Astrocyte of the spinal cord (primary cell): Measurements from ENCODE around the gene IFI30.
A peak's percentile ranks its signal among the peaks of the same experiment; 100 is the strongest.

Source experiments
- DNase-seq: peaks from one replicate; pipeline ENCODE4 v3.0.0; 2011; ENCODE audit warnings: low read depth, low spot score
- H3K4me3 ChIP-seq: 2 replicates; pipeline ENCODE4 v1.5.1; 2011; ENCODE audit warnings: low read depth, mild to moderate bottlenecking, low read length, moderate library complexity
- CTCF ChIP-seq: IDR thresholded peaks from 2 replicates; pipeline ENCODE4 v1.5.1; 2012; ENCODE audit warnings: low read depth, mild to moderate bottlenecking, low read length, inconsistent platforms
- in situ Hi-C: cut with HindIII; loops from 2 replicates; pipeline ENCODE4 v1.10.0; 2017; ENCODE audit warnings: low sequenced_read_pairs

IFI30 gene

GRCh38 chr19:18192673-18193387 is 19.2 kb downstream of the IFI30 start, which contains the start of gene MPV17L2:
MPV17L2 (plus strand) TSS chr19:18193218; CDS start chr19:18193282, 64 bp downstream.
- peak; percentile 100 for DNase-seq
- H3K4me3 ChIP-seq: peak within 1 kb of the TSS; percentile 81
- in situ Hi-C loops: no loop called here
- no peak for TF ChIP-seq CTCF

- TF ChIP-seq CTCF: no peak
- peak overlapping the region; percentile 81 for H3K4me3 ChIP-seq
- in situ Hi-C loops: no loop called here
- DNase-seq: no peak
Measured at GRCh38 chr19:18193388-18194180, 20.0 kb downstream of the IFI30 start.

GRCh38 chr19:18194181-18194530 is 20.5 kb downstream of the IFI30 start:
- in situ Hi-C loops: no loop called here
- no peak for TF ChIP-seq CTCF
- H3K4me3 ChIP-seq: peak overlapping the region; percentile 81
- no peak for DNase-seq

GRCh38 chr19:18194554-18195238 is 21.1 kb downstream of the IFI30 start:
- H3K4me3 ChIP-seq: no peak overlapping the region
- no peak for TF ChIP-seq CTCF
- DNase-seq: peak; percentile 37
- in situ Hi-C loops: no loop called here

- in situ Hi-C loops: no loop called here
- H3K4me3 ChIP-seq: no peak overlapping the region
- DNase-seq: no peak
- TF ChIP-seq CTCF: no peak
Measured at GRCh38 chr19:18196511-18196845, 22.9 kb downstream of the IFI30 start.

- H3K4me3 ChIP-seq: no peak overlapping the region
- in situ Hi-C loops: no loop called here
- TF ChIP-seq CTCF: no peak
- DNase-seq: no peak
Measured at GRCh38 chr19:18197306-18197705, 23.7 kb downstream of the IFI30 start.
